Measurements from ENCODE around the gene RYR2. TPM values are rescaled to one million over a fixed set of nuclear protein-coding genes. Genes with fewer than 3 reads are reported as not detected.

RYR2 gene
- total RNA-seq, 4 donors from 2014 or later, result 0.23 to 4.6 (median 0.89) TPM

GRCh38 chr1:237525102-237525501 is 483.1 kb downstream of the RYR2 start:
- Histone ChIP-seq H3K36me3 (no peaks in the 10 kb centered on the region), H3K27me3 (no peaks in the 10 kb centered on the region), H3K4me3 (no peak overlapping the region), H3K4me1 (no peaks in the 10 kb centered on the region), H3K27ac (no peak overlapping the region), H3K9me3 (no peaks in the 10 kb centered on the region)
- WGBS, 2 donors, result 80 to 81% methylated on average over 3 of the region's 3 CpGs
- intact Hi-C loops (cut with DNase I), result no loop called here
- DNase-seq, result no peak
- TF ChIP-seq POLR2A (IDR thresholded peaks at IDR 0.05) (no peak), CTCF (IDR thresholded peaks at IDR 0.05) (no peak)

DNA sequence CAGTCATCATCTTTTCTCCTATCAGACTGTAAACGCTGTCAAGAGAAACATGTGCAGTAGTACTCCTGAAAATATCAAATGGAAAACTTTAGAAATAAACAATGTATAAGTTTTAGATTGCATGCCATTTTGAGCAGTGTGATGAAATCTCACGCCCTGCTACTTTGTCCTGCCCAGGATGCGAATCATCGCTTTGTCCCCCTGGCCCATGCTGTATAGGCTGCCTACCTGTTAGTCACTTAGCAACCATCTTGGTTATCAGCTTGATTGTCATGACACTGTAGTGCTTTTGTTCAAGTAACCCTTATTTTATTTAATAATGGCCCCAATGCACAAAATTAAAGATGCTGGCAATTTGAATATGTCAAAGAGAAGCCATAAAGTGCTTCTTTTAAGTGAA is 485.8 kb downstream of the RYR2 start:
- intact Hi-C loops (cut with DNase I), result no loop called here

DNA sequence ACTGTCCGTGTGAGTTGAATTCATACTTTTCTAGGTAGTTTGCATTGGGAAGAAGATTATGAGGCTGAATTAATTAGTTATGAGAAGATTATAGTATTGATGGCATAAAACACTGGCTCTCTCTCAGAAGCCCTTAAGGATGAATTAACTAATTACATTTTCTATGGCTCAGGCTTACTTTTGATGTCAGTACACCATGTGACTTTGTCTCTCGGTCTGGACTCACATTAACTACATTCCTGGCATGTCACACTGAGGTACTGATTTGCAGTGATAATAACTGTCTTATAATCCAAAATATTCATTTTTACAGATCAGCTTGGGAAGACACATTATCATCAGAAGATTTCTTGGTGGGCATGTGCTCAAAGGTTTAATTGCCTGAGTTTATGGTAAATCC is 486.6 kb downstream of the RYR2 start:
- Histone ChIP-seq H3K9me3 (no peaks in the 10 kb centered on the region), H3K36me3 (no peaks in the 10 kb centered on the region), H3K4me3 (no peak overlapping the region), H3K4me1 (no peaks in the 10 kb centered on the region), H3K27ac (no peak overlapping the region), H3K27me3 (no peaks in the 10 kb centered on the region)
- TF ChIP-seq POLR2A (IDR thresholded peaks at IDR 0.05) (no peak), CTCF (IDR thresholded peaks at IDR 0.05) (no peak)
- intact Hi-C loops (cut with DNase I), result no loop called here
- WGBS, 2 donors, result 65 to 66% methylated on average over 2 of the region's 2 CpGs
- DNase-seq, result no peak

More for the DNA sequence above, 485.8 kb downstream of the RYR2 start:
- Histone ChIP-seq H3K4me1 (no peaks in the 10 kb centered on the region), H3K9me3 (no peaks in the 10 kb centered on the region), H3K27ac (no peak overlapping the region), H3K27me3 (no peaks in the 10 kb centered on the region), H3K4me3 (no peak overlapping the region), H3K36me3 (no peaks in the 10 kb centered on the region)
- 65 to 86% methylated on average over 4 of the region's 4 CpGs for WGBS, 2 donors
- TF ChIP-seq POLR2A (IDR thresholded peaks at IDR 0.05) (no peak), CTCF (IDR thresholded peaks at IDR 0.05) (no peak)
- no peak for DNase-seq

DNA sequence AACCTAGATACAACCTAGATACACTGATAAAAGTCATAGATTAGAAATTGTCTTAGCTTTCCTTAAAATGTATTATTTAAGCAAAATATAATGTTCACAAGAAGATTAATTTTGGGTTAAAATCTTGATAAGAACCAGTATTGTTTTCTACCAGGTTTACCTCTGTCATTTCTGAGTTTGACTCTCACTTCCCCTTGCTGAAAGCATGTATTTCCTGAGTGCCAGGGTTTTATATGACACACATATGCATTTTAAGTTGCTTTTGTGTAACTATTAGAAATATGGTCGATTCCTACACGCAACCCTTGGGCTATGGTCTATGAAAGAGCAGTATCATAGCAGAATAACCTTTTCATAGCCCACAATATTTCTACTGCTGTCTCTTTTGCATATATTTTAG is 497.1 kb downstream of the RYR2 start:
- Histone ChIP-seq H3K4me1 (no peaks in the 10 kb centered on the region), H3K36me3 (no peaks in the 10 kb centered on the region), H3K4me3 (no peak overlapping the region), H3K27me3 (no peaks in the 10 kb centered on the region), H3K27ac (no peak overlapping the region), H3K9me3 (no peaks in the 10 kb centered on the region)
- WGBS, 2 donors, result 85% methylated on average over 2 of the region's 2 CpGs
- intact Hi-C loops (cut with DNase I), result no loop called here
- TF ChIP-seq CTCF (IDR thresholded peaks at IDR 0.05) (no peak), POLR2A (IDR thresholded peaks at IDR 0.05) (no peak)
- DNase-seq, result no peak

- DNase-seq, result no peak
- H3K4me1 ChIP-seq, result no peaks in the 10 kb centered on the region
- no peaks in the 10 kb centered on the region for H3K9me3 ChIP-seq
- H3K27ac ChIP-seq, result no peak overlapping the region
- no peak for TF ChIP-seq POLR2A (IDR thresholded peaks at IDR 0.05)
- TF ChIP-seq CTCF (IDR thresholded peaks at IDR 0.05), result no peak
- H3K27me3 ChIP-seq, result no peaks in the 10 kb centered on the region
- intact Hi-C loops (cut with DNase I), result no loop called here
- 77 to 83% methylated on average over 2 to 4 of the region's 5 CpGs for WGBS, 2 donors
- H3K4me3 ChIP-seq, result no peak overlapping the region
- H3K36me3 ChIP-seq, result no peaks in the 10 kb centered on the region
Measured at GRCh38 chr1:237542525-237543418, 500.8 kb downstream of the RYR2 start.

All from esophagus squamous epithelium (tissue), 5 donors.